IMR-90 (cell line): ENCODE data around the gene MCUR1. TPM values are rescaled to one million over a fixed set of nuclear protein-coding genes. Genes with fewer than 3 reads are reported as not detected.

Experiments used
- ATAC-seq: fragments of 200-7000 bp; cut with Tn5 transposase; 2 replicates; pipeline ENCODE4 v1.9.1; 2020; ENCODE audit warnings: low read depth, mild to moderate bottlenecking, moderate library complexity
- BruUV-seq: library from RNA; stranded (reverse); fragments of 400-500 nt; replicated peaks from 2 replicates; lab custom pipeline; 2021; lab: Mats Ljungman, UMichigan
- CTCF ChIA-PET: fragments of 300-600 bp; formaldehyde crosslinking; extraction: SDS; loops from one replicate; lab custom pipeline; 2021; ENCODE audit warnings: antibody characterized with exemption; lab: Yijun Ruan, JAX
- POLR2A ChIA-PET: fragments of 300-600 bp; sonication (Branson Sonifier 250); formaldehyde crosslinking; loops from one replicate; lab custom pipeline; 2022; ENCODE audit warnings: antibody characterized with exemption; ENCODE audit not compliant: unreplicated experiment; lab: Charles Lee
- DNase-seq: peaks from one replicate; pipeline ENCODE4 v3.0.0; 2013
- H2AFZ ChIP-seq: replicated peaks from 2 replicates; pipeline ENCODE3; 2013; ENCODE audit warnings: low read length, mild to moderate bottlenecking; ENCODE audit not compliant: poor library complexity
- H2AK5ac ChIP-seq: 2 replicates; pipeline ENCODE4 v1.6.1; 2013; ENCODE audit warnings: low read depth, low read length, inconsistent platforms
- H2AK9ac ChIP-seq: replicated peaks from 2 replicates; pipeline ENCODE3; 2013; ENCODE audit warnings: mild to moderate bottlenecking, low read depth, low read length, moderate library complexity; ENCODE audit not compliant: poor library complexity
- H2BK120ac ChIP-seq: 2 replicates; pipeline ENCODE4 v1.6.1; 2013; ENCODE audit warnings: low read depth, low read length, inconsistent platforms
- H2BK15ac ChIP-seq: 3 replicates; pipeline ENCODE4 v1.6.1; 2013; ENCODE audit warnings: low read depth, low read length, inconsistent platforms
- H2BK20ac ChIP-seq: 2 replicates; pipeline ENCODE4 v1.6.1; 2013; ENCODE audit warnings: low read depth, mild to moderate bottlenecking, inconsistent platforms, low read length, moderate library complexity
- H2BK5ac ChIP-seq: 2 replicates; pipeline ENCODE4 v1.6.1; 2013; ENCODE audit warnings: mild to moderate bottlenecking, low read depth, low read length, inconsistent platforms; ENCODE audit not compliant: poor library complexity, severe bottlenecking
- H3K14ac ChIP-seq: replicated peaks from 2 replicates; pipeline ENCODE4 v1.6.1; 2013; ENCODE audit warnings: low read depth, low read length, inconsistent platforms
- H3K18ac ChIP-seq: 2 replicates; pipeline ENCODE4 v1.6.1; 2013; ENCODE audit warnings: low read depth, low read length, control low read depth
- H3K23ac ChIP-seq: 2 replicates; pipeline ENCODE4 v1.6.1; 2013; ENCODE audit warnings: low read depth, low read length, inconsistent platforms
- H3K27ac ChIP-seq: 2 replicates; pipeline ENCODE4 v1.5.1; 2013; ENCODE audit warnings: mild to moderate bottlenecking, control low read depth, low read length; ENCODE audit not compliant: insufficient read depth
- H3K27me3 ChIP-seq: 2 replicates; pipeline ENCODE4 v1.6.1; 2013; ENCODE audit warnings: low read length; ENCODE audit not compliant: control insufficient read depth, insufficient read depth
- H3K36me3 ChIP-seq: 2 replicates; pipeline ENCODE4 v1.6.1; 2013; ENCODE audit warnings: low read length, mixed read lengths; ENCODE audit not compliant: control insufficient read depth, insufficient read depth
- H3K4ac ChIP-seq: 2 replicates; pipeline ENCODE4 v1.6.1; 2013; ENCODE audit warnings: low read depth, low read length, inconsistent platforms
- H3K4me1 ChIP-seq: 2 replicates; pipeline ENCODE4 v1.6.1; 2013; ENCODE audit warnings: low read length, mixed read lengths; ENCODE audit not compliant: control insufficient read depth, insufficient read depth
- H3K4me2 ChIP-seq: 2 replicates; pipeline ENCODE4 v1.6.1; 2013; ENCODE audit warnings: low read depth, mild to moderate bottlenecking, control low read depth, low read length, moderate library complexity
- H3K4me3 ChIP-seq: 2 replicates; pipeline ENCODE4 v1.5.1; 2013; ENCODE audit warnings: low read depth, mild to moderate bottlenecking, control low read depth, low read length, moderate library complexity; ENCODE audit not compliant: insufficient read depth
- H3K56ac ChIP-seq: 2 replicates; pipeline ENCODE4 v1.6.1; 2013; ENCODE audit warnings: low read length, inconsistent platforms; ENCODE audit not compliant: insufficient read depth; ENCODE audit errors: extremely low read depth
- H3K79me1 ChIP-seq, 2 experiments: 2 replicates each; pipeline ENCODE4 v1.6.1; 2013; ENCODE audit warnings: low read length in 2 of 2, inconsistent platforms in 1 of 2, low read depth in 1 of 2
- H3K9ac ChIP-seq: 2 replicates; pipeline ENCODE4 v1.6.1; 2013; ENCODE audit warnings: low read depth, low read length, control low read depth
- H3K9me1 ChIP-seq: 2 replicates; pipeline ENCODE4 v1.6.1; 2013; ENCODE audit warnings: low read length, inconsistent platforms; ENCODE audit not compliant: insufficient read depth
- H3K9me3 ChIP-seq: 2 replicates; pipeline ENCODE4 v1.6.1; 2013; ENCODE audit warnings: low read length; ENCODE audit not compliant: control insufficient read depth, insufficient read depth
- H4K20me1 ChIP-seq: 2 replicates; pipeline ENCODE4 v1.6.1; 2013; ENCODE audit warnings: low read length, inconsistent platforms; ENCODE audit not compliant: insufficient read depth
- H4K5ac ChIP-seq: 2 replicates; pipeline ENCODE4 v1.6.1; 2013; ENCODE audit warnings: mild to moderate bottlenecking, low read depth, low read length, control low read depth
- H4K8ac ChIP-seq, 2 experiments: 2 replicates each; pipeline ENCODE4 v1.6.1; 2013; ENCODE audit warnings: low read depth in 2 of 2, low read length in 2 of 2, control low read depth in 1 of 2, inconsistent platforms in 1 of 2
- H4K91ac ChIP-seq: 2 replicates; pipeline ENCODE4 v1.6.1; 2013; ENCODE audit warnings: low read depth, low read length, inconsistent platforms; ENCODE audit not compliant: insufficient read depth
- BHLHE40 ChIP-seq: fragments of 150-350 bp; IDR thresholded peaks from 2 replicates; pipeline ENCODE4 v1.6.1; 2016; ENCODE audit warnings: mild to moderate bottlenecking, low read depth, low read length
- CEBPB ChIP-seq: IDR thresholded peaks from 2 replicates; pipeline ENCODE4 v1.6.1; 2012; ENCODE audit warnings: low read depth, low read length, improper control_type of control experiment
- CHD1 ChIP-seq: IDR thresholded peaks from 2 replicates; pipeline ENCODE4 v1.6.1; 2012; ENCODE audit warnings: low read depth, low read length, improper control_type of control experiment
- CTCF ChIP-seq: conservative IDR thresholded peaks from 2 replicates; pipeline ENCODE4 v1.5.1; 2012; ENCODE audit warnings: mild to moderate bottlenecking, low read depth, low read length, improper control_type of control experiment
- ELK1 ChIP-seq: fragments of 150-350 bp; IDR thresholded peaks from 2 replicates; pipeline ENCODE4 v1.6.1; 2016; ENCODE audit warnings: low read depth, mild to moderate bottlenecking, low read length, moderate library complexity, borderline replicate concordance
- FOS ChIP-seq: fragments of 150-350 bp; IDR thresholded peaks from 2 replicates; pipeline ENCODE4 v1.6.1; 2016; ENCODE audit warnings: low read depth, low read length
- MAFK ChIP-seq: IDR thresholded peaks from 2 replicates; pipeline ENCODE4 v1.6.1; 2012; ENCODE audit warnings: low read depth, low read length, improper control_type of control experiment
- MAZ ChIP-seq: IDR thresholded peaks from 2 replicates; pipeline ENCODE4 v1.6.1; 2012; ENCODE audit warnings: low read depth, mild to moderate bottlenecking, low read length, improper control_type of control experiment, moderate library complexity, borderline replicate concordance
- MXI1 ChIP-seq: IDR thresholded peaks from 2 replicates; pipeline ENCODE4 v1.6.1; 2012; ENCODE audit warnings: low read depth, mild to moderate bottlenecking, low read length, moderate library complexity, borderline replicate concordance
- NFE2L2 ChIP-seq: fragments of 150-350 bp; IDR thresholded peaks from 2 replicates; pipeline ENCODE4 v1.6.1; 2016; ENCODE audit warnings: low read depth, mild to moderate bottlenecking, low read length
- POLR2A ChIP-seq: IDR thresholded peaks from 2 replicates; pipeline ENCODE4 v1.6.1; 2012; ENCODE audit warnings: mild to moderate bottlenecking, low read depth, low read length
- RAD21 ChIP-seq: IDR thresholded peaks from 2 replicates; pipeline ENCODE4 v1.6.1; 2012; ENCODE audit warnings: low read length, improper control_type of control experiment
- RCOR1 ChIP-seq: IDR thresholded peaks from 2 replicates; pipeline ENCODE4 v1.6.1; 2012; ENCODE audit warnings: mild to moderate bottlenecking, low read length, improper control_type of control experiment; ENCODE audit not compliant: insufficient replicate concordance
- RFX5 ChIP-seq: IDR thresholded peaks from 2 replicates; pipeline ENCODE4 v1.8.0; 2012; ENCODE audit warnings: low read depth, mild to moderate bottlenecking, low read length, moderate library complexity
- SMC3 ChIP-seq: fragments of 150-350 bp; IDR thresholded peaks from 2 replicates; pipeline ENCODE4 v1.6.1; 2016; ENCODE audit warnings: low read depth, mild to moderate bottlenecking, antibody characterized with exemption, low read length, moderate library complexity
- USF2 ChIP-seq: fragments of 150-350 bp; IDR thresholded peaks from 2 replicates; pipeline ENCODE4 v1.6.1; 2017; ENCODE audit warnings: mild to moderate bottlenecking, antibody characterized with exemption, low read length, low read depth
- WGBS, 2 experiments: methylation state at CpG; one replicate each; pipeline versions ENCODE4 v1.1.5 to v1.1.7; 2013; ENCODE audit warnings: missing lambda C conversion rate in 2 of 2; ENCODE audit not compliant: insufficient read length in 1 of 2; ENCODE audit errors: extremely low coverage in 2 of 2; 5-methylcytosine and 5-hydroxymethylcytosine counted together
- dilution Hi-C: fragments of 300-500 bp; cut with HindIII; formaldehyde crosslinking; loops from one replicate; pipeline ENCODE4 v1.14.3; 2018; ENCODE audit warnings: low sequenced_read_pairs; ENCODE audit not compliant: unreplicated experiment
- in situ Hi-C: fragments of 300-500 bp; cut with MboI; formaldehyde crosslinking; loops from 3 replicates; pipeline ENCODE4 v1.14.3; 2019; ENCODE audit warnings: low sequenced_read_pairs, inconsistent platforms, mixed read lengths
- intact Hi-C: fragments of 100-400 bp; cut with micrococcal nuclease; formaldehyde crosslinking; loops from 2 replicates; pipeline ENCODE4 v1.10.0; 2022
- polyA plus RNA-seq, 3 experiments: library from polyadenylated mRNA; depleted of rRNA; stranded (reverse); fragments of >200 nt; gene quantifications; 2 replicates each; pipeline ENCODE4 v1.2.3, GENCODE V29; 2012; ENCODE audit warnings: low replicate concordance in 1 of 3
- total RNA-seq: library from RNA; depleted of rRNA; stranded (reverse); fragments of >200 nt; gene quantifications from 2 replicates; pipeline ENCODE4 v1.2.3, GENCODE V29; 2012

MCUR1 gene
- total and polyA plus RNA-seq, 2 of the 4 experiments (the other 2 are of a cell fraction), result 4.1 to 6.5 TPM

GRCh38 chr6:13818341-13818740 lies 4.0 kb upstream of the MCUR1 start:
- H3K27ac ChIP-seq, result no peak overlapping the region
- no CpG with 5 or more reads among the region's 2 CpGs for WGBS, 2 experiments
- H2AFZ ChIP-seq, result no peak overlapping the region
- H3K4me2 ChIP-seq, result no peak overlapping the region
- dilution Hi-C loops, result no loop called here
- ChIA-PET POLR2A (no interaction called here), CTCF (interaction anchor here (0.6 kb wide), 1 partner anchor 41 kb away, joined by 3 read pairs; no protein-coding TSS in a partner anchor)
- H2BK120ac ChIP-seq, result no peak overlapping the region
- H3K79me1 ChIP-seq, result peaks cover 0 to 3% of the 10 kb centered on the region in 2 experiments; a peak in 3 of 4 replicates
- H2BK20ac ChIP-seq, result no peak overlapping the region
- no peak overlapping the region for H3K4me3 ChIP-seq
- no peaks in the 10 kb centered on the region; the same call in 1 of the 2 replicates for H3K27me3 ChIP-seq
- no peak overlapping the region for H2AK5ac ChIP-seq
- ATAC-seq (no peak), DNase-seq (no peak)
- no peak overlapping the region for H4K5ac ChIP-seq
- no peaks in the 10 kb centered on the region for H3K4me1 ChIP-seq
- H3K23ac ChIP-seq, result no peak overlapping the region
- no peak overlapping the region for H3K4ac ChIP-seq
- no peaks in the 10 kb centered on the region for H3K9me3 ChIP-seq
- H3K14ac ChIP-seq, result no peak overlapping the region
- intact Hi-C loops, result no loop called here
- H3K9me1 ChIP-seq, result no peaks in the 10 kb centered on the region
- no peak overlapping the region for H3K18ac ChIP-seq
- no peak overlapping the region for H3K56ac ChIP-seq
- H2BK5ac ChIP-seq, result no peak overlapping the region
- no peak overlapping the region for H4K8ac ChIP-seq
- H2BK15ac ChIP-seq, result no peak overlapping the region
- TF ChIP-seq BHLHE40 (no peak), USF2 (no peak), POLR2A (no peak), NFE2L2 (no peak), RAD21 (no peak), SMC3 (no peak), CTCF (no peak), MAFK (no peak), MXI1 (no peak), RCOR1 (no peak), ELK1 (no peak), FOS (no peak), MAZ (no peak), RFX5 (no peak), CEBPB (no peak), CHD1 (no peak)
- H4K91ac ChIP-seq, result no peak overlapping the region
- BruUV-seq, result no TSS peak
- no peak overlapping the region for H2AK9ac ChIP-seq
- in situ Hi-C loops, result no loop called here
- H4K20me1 ChIP-seq, result no peaks in the 10 kb centered on the region; the same call in 1 of the 2 replicates
- H3K9ac ChIP-seq, result no peak overlapping the region
- no peaks in the 10 kb centered on the region for H3K36me3 ChIP-seq
